ENCODE data around the gene DLK2. TPM values are rescaled to one million over a fixed set of nuclear protein-coding genes. Genes with fewer than 3 reads are reported as not detected.

DLK2 gene
- total and polyA plus RNA-seq, 2 donors (not counting 3 experiments of a cell fraction or from before 2014, with no cell fraction given), result 0.36 TPM; not detected in 1

DNA sequence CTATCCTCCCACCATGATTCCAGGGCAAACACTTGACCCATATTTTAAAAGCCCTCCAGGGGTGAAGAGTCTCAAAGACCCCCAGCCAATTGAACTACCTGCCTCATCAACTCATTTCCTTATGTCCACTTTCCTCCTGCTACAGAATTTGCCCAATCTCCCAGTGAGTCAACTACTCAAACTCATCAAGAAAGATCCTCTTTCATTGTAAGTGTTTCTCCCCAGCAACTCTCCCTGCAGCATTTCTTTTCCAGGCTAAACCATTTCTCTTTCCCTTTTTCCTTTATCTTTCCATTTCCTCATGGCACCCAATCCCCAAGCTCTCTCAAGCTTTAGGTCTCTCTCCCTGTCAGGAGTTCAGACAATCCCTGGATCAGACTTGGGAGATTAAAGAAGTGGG is 1.5 kb downstream of the DLK2 start:
- TF ChIP-seq MYC (IDR thresholded peaks at IDR 0.05; ENCODE audit: low read depth, low read length) (no peak), EZH2 (IDR thresholded peaks at IDR 0.05; ENCODE audit: borderline replicate concordance, low read depth, low read length, severe bottlenecking) (no peak), POLR2AphosphoS5 (IDR thresholded peaks at IDR 0.05; ENCODE audit: insufficient read depth, low read depth, low read length) (no peak), POLR2A (IDR thresholded peaks at IDR 0.05; ENCODE audit: low read depth, low read length) (no peak), CTCF (IDR thresholded peaks at IDR 0.05; ENCODE audit: extremely low read depth in 1 of 2, insufficient read depth in 1 of 2, low read depth in 1 of 2, low read length in 2 of 2) (no peak), JUN (IDR thresholded peaks at IDR 0.05; ENCODE audit: borderline replicate concordance, insufficient read depth, insufficient read length, low read depth) (no peak), GATA2 (IDR thresholded peaks at IDR 0.05; ENCODE audit: insufficient read depth, insufficient read length, low read depth, low read length) (no peak), FOS (IDR thresholded peaks at IDR 0.05; ENCODE audit: borderline replicate concordance, insufficient read depth, low read length) (no peak)
- TF ChIP-seq, protein P1, sequence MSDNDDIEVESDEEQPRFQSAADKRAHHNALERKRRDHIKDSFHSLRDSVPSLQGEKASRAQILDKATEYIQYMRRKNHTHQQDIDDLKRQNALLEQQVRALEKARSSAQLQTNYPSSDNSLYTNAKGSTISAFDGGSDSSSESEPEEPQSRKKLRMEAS (IDR thresholded peaks at IDR 0.05; ENCODE audit: insufficient read depth, insufficient read length), result no peak
- Histone ChIP-seq H3K4me3 (replicated peaks in 1 of 3; ENCODE audit: insufficient read depth in 1 of 3, low read depth in 1 of 3, low read length in 3 of 3) (no peak overlapping the region), H2AFZ (ENCODE audit: low read depth, low read length) (no peak overlapping the region), H3K4me2 (ENCODE audit: insufficient read depth, low read length) (no peak overlapping the region), H3K27me3 (ENCODE audit: control insufficient read depth in 2 of 2, insufficient read depth in 2 of 2, low read length in 2 of 2) (peaks cover 6 to 17% of the 10 kb centered on the region in 2 experiments), H3K79me2 (ENCODE audit: control insufficient read depth, insufficient read depth, low read length) (no peaks in the 10 kb centered on the region), H3K9me1 (replicated peaks; ENCODE audit: control insufficient read depth, extremely low read depth, insufficient read depth, low read length) (no peaks in the 10 kb centered on the region), H4K20me1 (replicated peaks; ENCODE audit: control insufficient read depth, extremely low read depth, insufficient read depth, low read length) (no peaks in the 10 kb centered on the region), H3K36me3 (ENCODE audit: control insufficient read depth in 2 of 2, extremely low read depth in 1 of 2, insufficient read depth in 2 of 2, low read length in 2 of 2) (peaks cover 0 to 16% of the 10 kb centered on the region in 2 experiments), H3K9me3 (replicated peaks; ENCODE audit: control insufficient read depth, insufficient read depth, low read length) (no peaks in the 10 kb centered on the region), H3K9ac (replicated peaks; ENCODE audit: extremely low read depth, insufficient read depth, low read length) (no peak overlapping the region), H3K27ac (ENCODE audit: insufficient read depth, low read depth, low read length) (no peak overlapping the region), H3K4me1 (ENCODE audit: control insufficient read depth, extremely low read depth, insufficient read depth, low read length) (peaks cover 9% of the 10 kb centered on the region)
- BruUV-seq (replicated peaks), result no TSS peak
- FAIRE-seq (no peak), DNase-seq (ENCODE audit: low read depth, low spot score) (no peak)
- dilution Hi-C loops (cut with MboI; ENCODE audit: extremely low pct_ligation_motif_present, low sequenced_read_pairs), result no loop called here
- ChIA-PET CTCF (interaction anchor here (1.0 to 21.3 kb wide), 4 partner anchors 17 to 625 kb away, joined by 3 to 289 read pairs (median 4); partner anchors contain the start of genes LRRC73 and YIPF3), POLR2A (no interaction called here)
- intact Hi-C loops (cut with micrococcal nuclease), result loop anchor here (1.0 to 2.0 kb wide), 3 partner anchors 23 to 52 kb away; partner anchors contain the start of gene TJAP1
